ENCODE results near the gene NTF4.
"Not testable (repeated sequence)": the region's sequence is repeated elsewhere in the genome, so short reads cannot be mapped to it uniquely, and the experiment has no call there.

The NTF4 gene

GRCh38 chr19:49085868-49086232, 21.2 kb upstream of the NTF4 start:
- no peak for TF ChIP-seq CTCF (IDR thresholded peaks at IDR 0.05)
- no peak for DNase-seq (ENCODE audit: low spot score)
- Histone ChIP-seq H3K4me3 (peak overlapping the region; percentile 92), H3K27ac (peak overlapping the region; percentile 70 to 94)

DNA sequence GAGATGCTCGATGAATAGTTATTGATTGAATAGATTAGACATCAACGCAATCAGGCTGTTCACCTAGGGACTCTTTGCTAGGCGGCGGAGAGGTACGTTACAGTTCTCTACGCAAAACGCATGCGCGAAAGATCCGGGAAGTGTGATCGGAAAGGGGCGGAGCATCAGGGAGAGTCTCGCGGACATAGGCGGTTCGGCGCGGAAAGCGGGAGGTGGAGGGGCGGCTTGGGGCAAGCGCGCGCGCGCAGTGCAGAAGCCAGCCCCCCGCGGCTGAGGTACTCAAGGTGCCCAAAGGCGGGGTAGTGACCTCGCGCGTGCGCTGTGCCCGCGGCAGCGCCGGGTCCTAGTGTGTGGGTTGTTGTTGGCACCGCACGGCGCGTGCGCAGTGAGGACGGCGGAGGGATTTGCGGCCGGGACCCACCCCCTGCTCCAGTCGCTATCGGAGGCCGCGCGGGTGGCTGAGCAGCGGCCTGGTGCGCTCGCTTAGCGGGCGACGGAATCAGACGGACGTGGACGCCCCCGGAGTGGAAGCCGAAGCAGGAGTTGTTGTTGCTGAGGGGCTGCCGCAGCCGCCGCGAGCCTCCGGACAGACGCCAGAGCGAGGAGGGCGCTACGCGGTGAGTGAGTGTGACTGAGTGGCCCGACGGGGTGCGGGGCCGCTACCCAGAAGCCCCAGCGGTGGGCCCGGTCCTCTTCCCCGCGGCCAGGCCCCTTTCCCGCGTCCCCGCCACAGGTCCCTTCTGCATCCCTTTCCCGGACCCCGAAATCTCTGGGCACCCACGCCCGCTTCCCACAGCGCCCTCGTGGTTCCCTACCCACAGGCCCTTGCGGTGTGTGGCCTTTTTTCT, 20.6 kb upstream of the NTF4 start, which contains the start of gene SNRNP70:
SNRNP70 (plus strand) TSS at position 432 of the 848 bp plus-strand sequence. CDS start 964 bp downstream, outside the sequence.
- peak; percentile 98 for DNase-seq (ENCODE audit: low spot score)
- Histone ChIP-seq H3K4me3 (peak within 1 kb of the TSS; percentile 92), H3K27ac (peak within 1 kb of the TSS; percentile 70 to 94)
- TF ChIP-seq CTCF (IDR thresholded peaks at IDR 0.05): no peak

DNA sequence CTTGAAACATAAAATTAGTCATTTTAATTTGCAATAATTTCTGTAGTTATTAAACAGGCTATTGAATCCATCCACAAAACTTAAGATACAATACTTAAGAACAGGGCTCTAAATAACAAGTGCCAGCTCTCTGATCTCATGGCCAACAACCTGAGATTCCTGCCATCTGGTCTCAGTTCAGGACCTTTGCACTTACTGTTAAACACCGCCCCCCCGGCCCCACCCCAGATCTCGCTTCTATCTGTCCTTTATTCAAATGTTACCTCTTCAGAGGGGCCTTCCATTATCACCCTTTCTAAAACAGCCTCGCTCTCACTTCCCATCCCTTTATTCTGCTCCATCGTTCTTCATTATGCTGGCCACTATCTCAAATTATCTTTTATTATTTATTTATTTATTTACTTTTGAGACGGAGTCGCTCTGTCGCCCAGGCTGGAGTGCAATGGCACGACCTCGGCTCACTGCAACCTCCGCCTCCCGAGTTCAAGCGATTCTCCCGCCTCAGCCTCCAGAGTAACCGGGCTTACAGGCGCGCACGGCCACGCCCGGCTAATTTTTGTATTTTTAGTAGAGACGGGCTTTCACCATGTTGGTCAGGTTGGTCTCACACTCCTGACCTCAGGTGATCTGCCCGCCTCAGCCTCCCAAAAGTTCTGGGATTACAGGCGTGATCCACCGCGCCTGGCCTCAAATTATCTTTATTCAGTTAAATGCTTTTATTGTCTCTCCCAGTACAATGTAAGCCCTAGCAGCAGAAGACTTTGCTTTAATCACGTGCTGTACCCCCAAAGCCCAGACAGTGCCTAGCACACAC, 19.8 kb upstream of the NTF4 start:
- DNase-seq (ENCODE audit: low spot score): no peak
- no peak for TF ChIP-seq CTCF (IDR thresholded peaks at IDR 0.05)
- Histone ChIP-seq H3K4me3 (peak overlapping the region; percentile 92), H3K27ac (peak overlapping the region; percentile 70 to 94)

GRCh38 chr19:49081273-49081672, 16.7 kb upstream of the NTF4 start:
- H3K27ac ChIP-seq: no peak overlapping the region
- no peak for TF ChIP-seq CTCF (IDR thresholded peaks at IDR 0.05)
- no peak for DNase-seq (ENCODE audit: low spot score)

GRCh38 chr19:49080392-49080791, 15.8 kb upstream of the NTF4 start:
- Histone ChIP-seq H3K4me3 (no peak overlapping the region), H3K27ac (no peak overlapping the region)
- no peak for DNase-seq (ENCODE audit: low spot score)
- TF ChIP-seq CTCF (IDR thresholded peaks at IDR 0.05): no peak

More at GRCh38 chr19:49081273-49081672, 16.7 kb upstream of the NTF4 start:
- H3K4me3 ChIP-seq: no peak overlapping the region

DNA sequence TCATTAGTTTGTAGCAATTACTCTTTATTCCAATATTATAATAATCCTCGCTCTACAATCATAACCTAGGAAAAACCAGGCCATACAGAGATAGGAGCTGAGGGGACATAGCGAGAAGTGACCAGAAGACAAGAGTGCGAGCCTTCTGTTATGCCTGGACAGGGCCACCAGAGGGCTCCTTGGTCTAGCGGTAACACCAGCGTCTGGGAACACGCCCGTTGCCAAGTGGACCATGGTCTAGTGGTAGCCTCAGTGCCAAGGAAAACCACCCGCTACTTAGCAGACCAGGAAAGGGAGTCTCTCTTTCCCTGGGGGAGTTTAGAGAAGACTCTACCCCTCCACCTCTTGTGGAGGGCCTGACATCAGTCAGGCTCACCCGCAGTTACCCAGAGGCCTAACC, 10.3 kb upstream of the NTF4 start:
- not testable (repeated sequence) for DNase-seq (ENCODE audit: low spot score); H3K27ac ChIP-seq; H3K4me3 ChIP-seq
- peak; percentile 58 for TF ChIP-seq CTCF (IDR thresholded peaks at IDR 0.05)

All from coronary artery (tissue), 2 donors.